ENCODE data around the gene TPRG1.

- TF ChIP-seq CTCF (conservative IDR thresholded peaks at IDR 0.05 in 1 of 2, IDR thresholded peaks at IDR 0.05 in 1 of 2; ENCODE audit: low read depth in 1 of 2, low read length in 2 of 2), result no peak
- no peak for TF ChIP-seq EZH2 (IDR thresholded peaks at IDR 0.05; ENCODE audit: low read length, missing control alignments)
Measured at GRCh38 chr3:189157232-189158007, 14.4 kb upstream of the TPRG1 start.

Measured in fibroblast of lung (primary cell).